Nephron (organoid): ENCODE results near the gene GPR35.
A peak's percentile ranks its signal among the peaks of the same experiment; 100 is the strongest.

Experiments used
- H3K27ac Mint-ChIP-seq, 3 experiments: 2 replicates each; pipeline ENCODE4 v1.8.0; 2020; ENCODE audit warnings: mixed read lengths in 3 of 3, mild to moderate bottlenecking in 2 of 3, moderate library complexity in 1 of 3
- H3K27me3 Mint-ChIP-seq: 2 replicates; pipeline ENCODE4 v1.8.0; 2021; ENCODE audit warnings: low read depth, mild to moderate bottlenecking, moderate library complexity, mixed read lengths
- H3K36me3 Mint-ChIP-seq: 2 replicates; pipeline ENCODE4 v1.8.0; 2020; ENCODE audit warnings: low read depth, mixed read lengths
- H3K4me1 Mint-ChIP-seq: 2 replicates; pipeline ENCODE4 v1.8.0; 2020; ENCODE audit warnings: mixed read lengths
- H3K4me3 Mint-ChIP-seq, 3 experiments: 2 replicates each; pipeline ENCODE4 v1.8.0; 2020; ENCODE audit warnings: mild to moderate bottlenecking in 3 of 3, mixed read lengths in 3 of 3, moderate library complexity in 2 of 3
- H3K9me3 Mint-ChIP-seq: 2 replicates; pipeline ENCODE4 v1.8.0; 2020; ENCODE audit warnings: mixed read lengths
- TF ChIP-seq, protein P1 (sequence below), 3 experiments: fragments of 200-600 bp; sonication (generic); IDR thresholded peaks; one replicate each; pipeline ENCODE4 v1.5.0; 2021; ENCODE audit warnings: antibody characterized with exemption in 3 of 3; ENCODE audit not compliant: unreplicated experiment in 3 of 3

GPR35 gene

DNA sequence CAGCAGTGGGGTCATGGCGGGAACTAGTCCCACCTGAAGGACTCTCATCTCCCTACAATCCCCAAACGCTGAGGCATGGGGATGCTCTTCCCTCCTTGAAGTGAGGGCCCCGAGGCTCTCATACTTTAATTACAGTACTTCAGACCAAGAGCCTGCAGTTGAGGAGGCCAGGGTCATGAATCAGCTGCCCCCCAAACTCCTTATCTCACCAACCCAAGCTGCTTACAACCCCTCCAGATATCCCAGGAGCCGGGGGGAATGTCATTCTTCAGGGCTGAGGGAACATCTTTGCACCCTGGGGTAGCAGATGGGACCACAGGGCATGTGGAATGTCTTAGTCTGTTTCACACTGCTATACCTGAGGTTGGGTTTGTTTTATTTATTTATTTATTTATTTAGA is 41.5 kb upstream of the GPR35 start:
- Mint-ChIP-seq H3K27ac (no peak overlapping the region), H3K36me3 (peaks cover 34% of the 10 kb centered on the region), H3K4me3 (peak overlapping the region; percentile 35 to 75 (median 71)), H3K27me3 (no peaks in the 10 kb centered on the region), H3K4me1 (peaks cover 36% of the 10 kb centered on the region), H3K9me3 (no peaks in the 10 kb centered on the region)
- TF ChIP-seq, protein P1, sequence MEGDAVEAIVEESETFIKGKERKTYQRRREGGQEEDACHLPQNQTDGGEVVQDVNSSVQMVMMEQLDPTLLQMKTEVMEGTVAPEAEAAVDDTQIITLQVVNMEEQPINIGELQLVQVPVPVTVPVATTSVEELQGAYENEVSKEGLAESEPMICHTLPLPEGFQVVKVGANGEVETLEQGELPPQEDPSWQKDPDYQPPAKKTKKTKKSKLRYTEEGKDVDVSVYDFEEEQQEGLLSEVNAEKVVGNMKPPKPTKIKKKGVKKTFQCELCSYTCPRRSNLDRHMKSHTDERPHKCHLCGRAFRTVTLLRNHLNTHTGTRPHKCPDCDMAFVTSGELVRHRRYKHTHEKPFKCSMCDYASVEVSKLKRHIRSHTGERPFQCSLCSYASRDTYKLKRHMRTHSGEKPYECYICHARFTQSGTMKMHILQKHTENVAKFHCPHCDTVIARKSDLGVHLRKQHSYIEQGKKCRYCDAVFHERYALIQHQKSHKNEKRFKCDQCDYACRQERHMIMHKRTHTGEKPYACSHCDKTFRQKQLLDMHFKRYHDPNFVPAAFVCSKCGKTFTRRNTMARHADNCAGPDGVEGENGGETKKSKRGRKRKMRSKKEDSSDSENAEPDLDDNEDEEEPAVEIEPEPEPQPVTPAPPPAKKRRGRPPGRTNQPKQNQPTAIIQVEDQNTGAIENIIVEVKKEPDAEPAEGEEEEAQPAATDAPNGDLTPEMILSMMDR (IDR thresholded peaks at IDR 0.05; ENCODE audit: unreplicated experiment in 3 of 3) = no peak

DNA sequence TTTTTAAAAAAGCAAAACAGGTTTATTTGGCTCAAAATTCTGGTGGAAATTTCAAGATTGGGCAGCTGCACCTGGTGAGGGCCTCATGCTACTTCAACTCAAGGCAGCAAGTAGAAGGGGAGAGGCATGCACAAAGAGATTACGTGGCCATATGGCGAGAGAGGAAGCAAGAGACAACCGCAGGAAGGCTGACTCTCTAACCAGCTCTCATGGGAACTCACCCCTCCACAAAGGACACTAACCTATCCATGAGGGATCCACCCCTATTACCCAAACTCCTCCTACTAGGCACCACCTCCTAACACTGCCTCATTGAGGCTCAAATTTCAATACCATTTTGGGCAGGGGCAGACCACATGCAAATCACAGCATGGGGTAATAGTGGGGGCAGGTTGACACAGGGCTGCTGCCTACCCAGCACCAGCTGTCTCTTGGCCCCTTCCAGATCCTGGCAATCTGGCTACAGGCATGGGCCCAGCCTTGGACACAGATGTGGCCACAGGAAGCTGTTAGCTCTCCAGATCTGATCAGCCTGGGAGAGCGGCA is 40.7 kb upstream of the GPR35 start:
- peaks cover 38% of the 10 kb centered on the region for H3K36me3 Mint-ChIP-seq
- TF ChIP-seq, protein P1 (IDR thresholded peaks at IDR 0.05; ENCODE audit: unreplicated experiment in 3 of 3) = no peak
- H3K27me3 Mint-ChIP-seq = no peaks in the 10 kb centered on the region
- H3K4me3 Mint-ChIP-seq = peak overlapping the region; percentile 96 to 99 (median 97)
- no peaks in the 10 kb centered on the region for H3K9me3 Mint-ChIP-seq
- peaks cover 39% of the 10 kb centered on the region for H3K4me1 Mint-ChIP-seq
- H3K27ac Mint-ChIP-seq = peak overlapping the region in 2 of 3 experiments; percentile 23 to 51

DNA sequence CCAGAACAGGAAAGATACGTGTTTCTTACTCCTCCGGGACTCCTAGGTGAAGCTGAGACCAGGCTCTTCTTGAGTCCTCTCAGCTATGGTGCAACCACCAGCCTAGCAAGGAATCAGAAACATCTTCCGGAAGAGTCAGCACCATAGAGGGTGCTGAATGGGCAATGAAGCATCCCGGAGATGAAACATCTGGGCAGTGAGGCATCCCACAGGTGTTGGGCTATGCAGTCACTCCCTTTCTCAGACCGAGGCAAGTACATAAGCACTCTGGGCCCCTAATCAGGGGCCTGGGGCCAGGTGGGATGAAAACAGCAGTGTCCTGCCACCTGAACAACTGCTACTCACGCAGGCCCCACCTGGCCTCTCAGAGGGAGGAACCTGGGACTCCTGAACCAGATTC is 40.2 kb upstream of the GPR35 start:
- H3K4me1 Mint-ChIP-seq = peaks cover 39% of the 10 kb centered on the region
- TF ChIP-seq, protein P1 (IDR thresholded peaks at IDR 0.05; ENCODE audit: unreplicated experiment in 3 of 3) = no peak
- H3K27me3 Mint-ChIP-seq = no peaks in the 10 kb centered on the region
- no peaks in the 10 kb centered on the region for H3K9me3 Mint-ChIP-seq
- H3K36me3 Mint-ChIP-seq = peaks cover 35% of the 10 kb centered on the region
- H3K27ac Mint-ChIP-seq = peak overlapping the region in 2 of 3 experiments; percentile 23 to 51
- H3K4me3 Mint-ChIP-seq = peak overlapping the region; percentile 96 to 99 (median 97)

DNA sequence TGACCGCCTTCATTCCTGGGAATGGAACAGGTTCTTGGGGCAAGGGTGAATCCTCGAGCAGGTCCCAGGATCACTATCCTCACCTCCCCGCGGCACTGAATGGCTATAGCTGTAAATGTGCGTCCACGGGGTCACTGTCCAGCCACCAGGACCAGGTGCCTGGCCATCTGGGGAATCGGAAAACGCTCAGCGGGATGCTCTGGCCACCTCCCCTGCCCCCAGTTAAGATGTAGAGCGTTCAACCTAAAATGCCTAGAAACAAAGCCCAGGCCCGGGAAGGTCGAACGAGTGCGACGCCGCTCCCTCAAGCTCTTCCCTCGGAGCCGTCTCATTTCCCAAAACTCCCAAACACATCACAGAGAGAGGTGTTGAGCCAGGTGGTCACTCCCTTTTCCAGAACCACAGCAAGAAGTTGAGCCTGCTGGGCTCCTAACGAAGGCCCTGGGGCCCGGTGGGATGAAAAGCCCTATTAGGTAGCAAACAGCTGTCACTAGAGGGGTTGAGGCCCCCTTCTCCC is 39.5 kb upstream of the GPR35 start:
- Mint-ChIP-seq H3K27ac (peak overlapping the region; percentile 83 to 95 (median 93)), H3K27me3 (no peaks in the 10 kb centered on the region), H3K4me1 (peaks cover 39% of the 10 kb centered on the region), H3K4me3 (peak overlapping the region; percentile 96 to 99 (median 97)), H3K36me3 (peaks cover 29% of the 10 kb centered on the region), H3K9me3 (no peaks in the 10 kb centered on the region)
- TF ChIP-seq, protein P1 (IDR thresholded peaks at IDR 0.05; ENCODE audit: unreplicated experiment in 3 of 3) = no peak

DNA sequence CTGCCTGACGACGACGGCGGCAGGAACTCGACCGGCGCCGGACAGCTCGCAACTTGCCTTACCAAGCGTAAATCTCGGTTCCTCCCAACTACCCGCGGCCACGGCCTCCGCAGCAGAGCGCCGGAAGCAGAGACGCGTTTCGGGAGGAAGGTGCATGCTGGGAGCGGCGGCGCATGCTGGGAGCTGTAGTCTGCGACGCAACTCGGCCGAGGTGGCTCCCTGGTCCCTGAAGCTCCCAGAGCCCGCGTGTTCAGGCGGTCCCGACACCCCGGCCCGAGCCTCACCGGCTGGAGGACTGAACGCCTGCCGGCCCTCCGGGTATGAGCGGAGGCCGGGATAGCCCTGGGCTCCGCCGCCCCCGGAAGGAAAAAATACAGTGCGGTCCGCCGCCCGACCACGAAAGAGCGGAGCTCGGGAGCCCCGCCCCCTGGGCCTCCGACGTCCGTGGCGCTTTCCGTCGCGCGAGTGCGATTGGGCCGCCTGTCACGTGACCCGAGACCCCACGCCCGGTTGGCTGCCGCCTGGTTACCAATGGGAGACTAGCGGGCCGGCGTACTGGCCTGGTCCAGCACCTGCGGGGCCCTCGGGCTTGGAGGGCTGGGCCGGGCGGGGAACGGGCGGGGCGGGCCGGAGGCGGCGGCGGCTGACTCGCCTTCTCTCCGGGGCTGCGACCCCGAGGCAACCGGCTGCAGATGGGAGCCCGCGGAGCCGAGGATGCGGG is 38.9 kb upstream of the GPR35 start, which contains the start of gene CAPN10:
TSS of gene CAPN10 (plus strand) at position 537 of the 721 bp plus-strand sequence. CDS start at position 715, 178 bp downstream.
- TF ChIP-seq, protein P1 (IDR thresholded peaks at IDR 0.05; ENCODE audit: unreplicated experiment in 3 of 3) = no peak
- Mint-ChIP-seq H3K27ac (peak within 1 kb of the TSS; percentile 83 to 95 (median 93)), H3K4me1 (peaks cover 39% of the 10 kb centered on the region), H3K27me3 (no peaks in the 10 kb centered on the region), H3K36me3 (peaks cover 28% of the 10 kb centered on the region), H3K9me3 (no peaks in the 10 kb centered on the region), H3K4me3 (peak within 1 kb of the TSS; percentile 96 to 99 (median 97))
